CD8-positive, alpha-beta memory T cell (primary cell): ENCODE results near the gene FCAR. TPM values are rescaled to one million over a fixed set of nuclear protein-coding genes. Genes with fewer than 3 reads are reported as not detected.
"Not testable (repeated sequence)": the region's sequence is repeated elsewhere in the genome, so short reads cannot be mapped to it uniquely, and the experiment has no call there.

Experiments used
- CTCF ChIA-PET: fragments of 350-600 bp; sonication (Branson Sonifier 250); formaldehyde crosslinking; loops from one replicate; lab custom pipeline; 2021; ENCODE audit warnings: antibody characterized with exemption; lab: Charles Lee
- POLR2A ChIA-PET: fragments of 350-600 bp; sonication (Branson Sonifier 250); formaldehyde crosslinking; loops from one replicate; lab custom pipeline; 2021; ENCODE audit warnings: antibody characterized with exemption; lab: Charles Lee
- DNase-seq, 5 donors: peaks; one replicate each; pipeline versions ENCODE4 v3.0.0 to v3.0.0-alpha.2; 2020 to 2022; ENCODE audit warnings: mixed read lengths in 1 of 5
- H3K27ac ChIP-seq: one replicate; pipeline ENCODE4 v1.7.0; 2013; ENCODE audit warnings: low read depth, mild to moderate bottlenecking, low read length, moderate library complexity
- H3K27me3 ChIP-seq: 2 replicates; pipeline ENCODE4 v1.7.0; 2013; ENCODE audit warnings: low read length, mild to moderate bottlenecking; ENCODE audit not compliant: insufficient read depth, poor library complexity, severe bottlenecking
- H3K36me3 ChIP-seq: 2 replicates; pipeline ENCODE4 v1.7.0; 2013; ENCODE audit warnings: mild to moderate bottlenecking, low read length, moderate library complexity; ENCODE audit not compliant: insufficient read depth
- H3K4me1 ChIP-seq: 2 replicates; pipeline ENCODE4 v1.7.0; 2013; ENCODE audit warnings: mild to moderate bottlenecking, low read length, moderate library complexity; ENCODE audit not compliant: insufficient read depth
- H3K4me3 ChIP-seq: 2 replicates; pipeline ENCODE4 v1.7.0; 2013; ENCODE audit warnings: mild to moderate bottlenecking, low read length
- H3K9me3 ChIP-seq: 2 replicates; pipeline ENCODE4 v1.7.0; 2013; ENCODE audit warnings: mild to moderate bottlenecking, low read length
- H3K27ac Mint-ChIP-seq, 8 donors: one replicate each; pipeline ENCODE4 v1.8.0; 2020 to 2021; ENCODE audit warnings: mixed read lengths in 8 of 8, mild to moderate bottlenecking in 6 of 8, inconsistent platforms in 3 of 8, moderate library complexity in 3 of 8
- H3K27me3 Mint-ChIP-seq, 2 donors: one replicate each; pipeline ENCODE4 v1.8.0; 2020 to 2021; ENCODE audit warnings: mixed read lengths in 2 of 2, mild to moderate bottlenecking in 1 of 2, moderate library complexity in 1 of 2
- H3K36me3 Mint-ChIP-seq, 3 donors: one replicate each; pipeline ENCODE4 v1.8.0; 2020 to 2021; ENCODE audit warnings: mixed read lengths in 3 of 3, inconsistent platforms in 1 of 3, mild to moderate bottlenecking in 1 of 3
- H3K4me1 Mint-ChIP-seq, 3 donors: one replicate each; pipeline ENCODE4 v1.8.0; 2020 to 2021; ENCODE audit warnings: mixed read lengths in 3 of 3, inconsistent platforms in 1 of 3, mild to moderate bottlenecking in 1 of 3
- H3K4me3 Mint-ChIP-seq, 7 donors: one replicate each; pipeline ENCODE4 v1.8.0; 2020 to 2021; ENCODE audit warnings: mixed read lengths in 7 of 7, mild to moderate bottlenecking in 6 of 7, moderate library complexity in 4 of 7, inconsistent platforms in 2 of 7
- H3K9me3 Mint-ChIP-seq, 5 donors: one replicate each; pipeline ENCODE4 v1.8.0; 2020 to 2022; ENCODE audit warnings: mixed read lengths in 5 of 5, mild to moderate bottlenecking in 3 of 5, moderate library complexity in 2 of 5, inconsistent platforms in 1 of 5
- polyA plus RNA-seq: library from polyadenylated mRNA; unstranded; fragments of 300-500 nt; fragmentation: Illumina TruSeq; gene quantifications from one replicate; pipeline ENCODE4 v1.2.3, GENCODE V29; 2021
- total RNA-seq, 2 experiments: library from RNA; stranded (reverse); gene quantifications; one replicate each; pipeline ENCODE4 v1.2.3, GENCODE V29; 2021

The FCAR gene
- total and polyA plus RNA-seq, 3 experiments from 2014 or later: not detected

DNA sequence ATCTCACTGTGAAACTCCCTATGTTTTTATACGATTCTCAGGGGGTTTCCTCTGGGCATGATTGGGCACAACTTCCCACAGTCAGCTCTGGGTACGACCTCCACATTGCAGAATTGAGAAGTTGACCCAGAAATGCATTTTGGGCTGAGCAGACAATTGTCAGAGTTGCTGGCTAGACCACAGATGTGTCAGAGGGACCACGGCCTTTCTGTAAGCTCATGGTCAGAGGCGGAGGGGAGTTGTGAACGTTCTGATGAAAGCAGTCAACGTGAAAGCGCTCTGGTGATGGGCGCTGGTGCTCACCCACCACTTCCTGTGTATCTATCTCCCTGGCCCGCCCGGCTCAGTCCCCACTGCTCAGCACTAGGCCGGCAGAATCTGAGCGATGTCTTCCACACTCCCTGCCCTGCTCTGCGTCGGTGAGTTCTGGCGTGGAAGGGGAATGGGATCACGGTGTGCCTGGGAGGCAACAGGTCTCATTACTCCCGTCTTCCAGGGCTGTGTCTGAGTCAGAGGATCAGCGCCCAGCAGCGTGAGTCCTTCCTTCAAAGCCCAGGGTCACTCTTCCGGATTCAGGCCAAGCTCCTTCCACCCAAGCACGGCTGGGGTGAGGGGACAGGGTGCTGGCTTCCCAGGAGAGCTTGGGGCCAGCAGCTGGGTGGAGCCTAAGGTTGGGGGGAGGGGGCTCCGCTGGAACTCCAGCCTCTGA lies 31.9 kb downstream of the FCAR start, which contains the start of gene NCR1:
Gene NCR1 (plus strand): TSS at position 346 of the 709 bp plus-strand sequence. CDS start 40 bp downstream, at position 386.
- CTCF ChIA-PET: no interaction called here
- Histone ChIP-seq H3K36me3 (no peaks in the 10 kb centered on the region), H3K27ac (peak within 1 kb of the TSS; percentile 60), H3K4me1 (no peaks in the 10 kb centered on the region), H3K9me3 (no peaks in the 10 kb centered on the region), H3K27me3 (no peaks in the 10 kb centered on the region), H3K4me3 (no peak within 1 kb of the TSS)
- Mint-ChIP-seq H3K27me3 (peaks cover 8 to 12% of the 10 kb centered on the region in 2 donors), H3K9me3 (peaks cover 0 to 3% (median 0%) of the 10 kb centered on the region in 5 donors), H3K4me3 (peak within 1 kb of the TSS in 6 of 7 donors; percentile 30 to 88 (median 62)), H3K36me3 (no peaks in the 10 kb centered on the region), H3K27ac (peak within 1 kb of the TSS in 6 of 8 donors; percentile 38 to 90 (median 70)), H3K4me1 (peaks cover 0 to 6% (median 0%) of the 10 kb centered on the region in 3 donors)
- DNase-seq: peak in 1 of 5 donors; percentile 18
- POLR2A ChIA-PET: no interaction called here

DNA sequence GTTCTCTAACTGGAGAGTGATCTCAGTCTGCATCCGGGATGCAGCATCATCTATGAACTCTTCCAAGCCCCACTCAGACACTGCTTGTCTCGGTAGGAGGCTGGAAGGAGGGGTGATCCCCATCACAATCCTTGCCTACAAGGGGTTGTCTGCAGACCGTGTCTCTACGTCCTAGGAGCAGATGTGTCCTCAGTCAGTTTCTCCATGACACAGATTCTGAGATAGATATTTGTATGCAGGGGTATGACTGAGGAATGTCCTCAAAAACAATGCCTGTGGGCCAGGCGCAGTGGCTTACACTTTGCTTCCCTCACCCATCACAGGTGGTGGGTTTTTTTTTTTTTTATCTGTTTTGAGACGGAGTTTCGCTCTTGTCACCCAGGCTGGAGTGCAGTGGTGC lies 32.8 kb downstream of the FCAR start:
- Histone ChIP-seq H3K36me3 (no peaks in the 10 kb centered on the region), H3K9me3 (no peaks in the 10 kb centered on the region), H3K27me3 (no peaks in the 10 kb centered on the region), H3K4me1 (no peaks in the 10 kb centered on the region), H3K4me3 (no peak overlapping the region), H3K27ac (peak overlapping the region; percentile 60)
- CTCF ChIA-PET: no interaction called here
- Mint-ChIP-seq H3K4me3 (peak overlapping the region in 4 of 7 donors; percentile 61 to 79 (median 68)), H3K4me1 (peaks cover 0 to 6% (median 0%) of the 10 kb centered on the region in 3 donors), H3K27me3 (peaks cover 8 to 12% of the 10 kb centered on the region in 2 donors), H3K9me3 (peaks cover 0 to 2% (median 0%) of the 10 kb centered on the region in 5 donors), H3K36me3 (no peaks in the 10 kb centered on the region), H3K27ac (peak overlapping the region in 1 of 8 donors; percentile 63)
- no peak for DNase-seq
- POLR2A ChIA-PET: no interaction called here

DNA sequence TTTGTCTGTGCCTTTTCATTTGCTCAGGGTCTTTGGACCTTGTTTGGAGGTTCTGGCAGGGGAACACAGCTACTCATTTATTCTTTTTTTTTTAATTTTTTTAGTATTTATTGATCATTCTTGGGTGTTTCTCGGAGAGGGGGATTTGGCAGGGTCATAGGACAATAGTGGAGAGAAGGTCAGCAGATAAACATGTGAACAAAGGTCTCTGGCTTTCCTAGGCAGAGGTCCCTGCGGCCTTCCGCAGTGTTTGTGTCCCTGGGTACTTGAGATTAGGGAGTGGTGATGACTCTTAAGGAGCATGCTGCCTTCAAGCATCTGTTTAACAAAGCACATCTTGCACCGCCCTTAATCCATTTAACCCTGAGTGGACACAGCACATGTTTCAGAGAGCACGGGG lies 33.9 kb downstream of the FCAR start:
- H3K36me3 Mint-ChIP-seq, H3K36me3 ChIP-seq, DNase-seq, POLR2A ChIA-PET, H3K4me1 Mint-ChIP-seq, H3K27ac Mint-ChIP-seq, H3K9me3 ChIP-seq, H3K4me1 ChIP-seq, H3K27me3 ChIP-seq, H3K9me3 Mint-ChIP-seq, H3K27ac ChIP-seq, H3K4me3 ChIP-seq, CTCF ChIA-PET, H3K4me3 Mint-ChIP-seq: not testable (repeated sequence)
- peaks cover 11 to 15% of the 10 kb centered on the region in 2 donors for H3K27me3 Mint-ChIP-seq

DNA sequence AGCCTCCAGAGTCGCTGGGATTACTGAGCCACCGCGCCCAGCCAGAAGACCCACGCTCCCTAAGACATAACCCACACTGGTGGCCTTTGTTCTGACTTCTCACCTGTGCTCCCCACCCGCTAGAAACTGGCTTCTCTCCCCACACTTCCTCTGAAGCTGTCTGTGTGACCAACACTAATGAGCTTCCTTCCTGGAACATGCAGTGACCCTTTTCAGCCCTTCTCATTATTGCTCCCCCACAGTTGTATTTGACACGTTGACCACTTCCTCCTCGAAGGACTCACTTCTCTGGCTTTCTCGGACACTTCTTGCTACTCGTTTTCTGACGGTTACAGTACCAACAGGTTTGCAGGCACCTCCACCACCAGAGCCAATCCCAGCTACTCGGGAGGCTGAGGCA lies 42.8 kb downstream of the FCAR start:
- Histone ChIP-seq H3K27me3 (no peaks in the 10 kb centered on the region), H3K4me1 (no peaks in the 10 kb centered on the region), H3K36me3 (no peaks in the 10 kb centered on the region), H3K27ac (no peak overlapping the region), H3K9me3 (no peaks in the 10 kb centered on the region), H3K4me3 (no peak overlapping the region)
- Mint-ChIP-seq H3K27ac (no peak overlapping the region), H3K36me3 (peaks cover 0 to 1% (median 0%) of the 10 kb centered on the region in 3 donors), H3K9me3 (peaks cover 0 to 13% (median 0%) of the 10 kb centered on the region in 5 donors), H3K27me3 (peaks cover 19 to 24% of the 10 kb centered on the region in 2 donors), H3K4me1 (peaks cover 0 to 4% (median 0%) of the 10 kb centered on the region in 3 donors), H3K4me3 (no peak overlapping the region)
- CTCF ChIA-PET: no interaction called here
- POLR2A ChIA-PET: no interaction called here
- no peak for DNase-seq

DNA sequence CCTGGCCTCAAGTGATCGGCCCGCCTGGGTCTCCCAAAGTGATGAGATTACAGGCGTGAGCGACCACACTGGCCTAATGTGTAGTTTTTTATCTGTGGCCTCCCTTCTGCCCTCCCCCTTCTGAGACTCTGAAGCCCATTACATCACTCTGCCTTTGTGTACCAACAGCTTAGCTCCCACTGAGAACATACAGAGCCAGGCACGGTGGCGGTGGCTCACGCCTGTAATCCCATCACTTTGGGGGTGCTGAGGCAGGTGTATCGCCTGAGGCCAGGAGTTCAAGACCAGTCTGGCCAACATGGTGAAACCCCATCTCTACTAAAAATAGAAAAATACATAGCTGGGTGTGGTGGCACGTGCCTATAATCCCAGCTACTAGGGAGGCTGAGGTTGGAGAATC lies 44.5 kb downstream of the FCAR start:
- no peaks in the 10 kb centered on the region for H3K4me1 ChIP-seq
- DNase-seq: no peak
- ChIA-PET POLR2A (no interaction called here), CTCF (no interaction called here)
- H3K4me3 ChIP-seq: no peak overlapping the region
- H3K9me3 ChIP-seq: no peaks in the 10 kb centered on the region
- peaks cover 0 to 1% (median 0%) of the 10 kb centered on the region in 3 donors for H3K36me3 Mint-ChIP-seq
- no peaks in the 10 kb centered on the region for H3K36me3 ChIP-seq
- H3K27me3 Mint-ChIP-seq: peaks cover 16 to 17% of the 10 kb centered on the region in 2 donors
- H3K27me3 ChIP-seq: no peaks in the 10 kb centered on the region
- H3K9me3 Mint-ChIP-seq: peaks cover 0 to 8% (median 0%) of the 10 kb centered on the region in 5 donors
- H3K4me3 Mint-ChIP-seq: no peak overlapping the region
- H3K27ac Mint-ChIP-seq: no peak overlapping the region
- H3K4me1 Mint-ChIP-seq: peaks cover 0 to 4% (median 0%) of the 10 kb centered on the region in 3 donors
- H3K27ac ChIP-seq: no peak overlapping the region

DNA sequence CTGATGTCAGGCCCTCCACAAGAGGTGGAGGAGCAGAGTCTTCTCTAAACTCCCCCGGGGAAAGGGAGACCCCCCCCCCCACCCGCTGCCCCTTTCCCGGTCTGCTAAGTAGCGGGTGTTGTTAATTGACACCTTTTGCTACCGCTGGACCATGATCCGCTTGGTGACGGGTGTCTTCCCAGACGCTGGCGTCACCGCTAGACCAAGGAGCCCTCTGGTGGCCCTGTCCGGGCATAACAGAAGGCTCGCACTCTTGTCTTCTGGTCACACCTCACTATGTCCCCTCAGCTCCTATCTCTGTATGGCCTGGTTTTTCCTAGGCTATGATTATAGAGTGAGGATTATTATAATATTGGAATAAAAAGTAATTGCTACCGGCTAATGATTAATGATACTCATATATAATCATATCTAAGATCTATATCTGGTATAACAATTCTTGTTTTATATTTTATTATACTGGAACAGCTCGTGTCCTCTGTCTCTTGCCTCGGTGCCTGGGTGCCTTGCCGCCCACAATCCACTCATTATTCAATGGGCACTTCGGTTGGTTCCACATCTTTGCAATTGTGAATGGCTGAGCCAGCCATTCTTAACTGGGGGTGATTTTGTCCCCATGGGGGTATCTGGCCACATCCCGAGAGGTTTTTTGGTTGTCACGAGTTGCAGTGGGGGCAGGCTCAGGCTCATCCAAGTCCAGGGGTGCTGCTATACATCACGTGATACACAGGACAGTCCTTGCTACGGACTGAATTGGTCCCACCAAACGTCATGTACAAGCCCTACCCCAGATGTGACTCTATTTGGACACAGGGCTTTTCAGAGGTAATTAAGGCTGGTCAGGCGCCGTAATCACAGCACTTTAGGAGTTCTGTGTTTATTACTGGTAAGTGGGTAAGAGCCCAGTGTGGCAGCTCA lies 45.9 kb downstream of the FCAR start:
- H3K27ac ChIP-seq, H3K4me3 ChIP-seq, DNase-seq, H3K9me3 ChIP-seq, H3K4me1 ChIP-seq, H3K36me3 Mint-ChIP-seq, H3K4me3 Mint-ChIP-seq, CTCF ChIA-PET, H3K4me1 Mint-ChIP-seq, H3K27ac Mint-ChIP-seq, H3K27me3 ChIP-seq, H3K36me3 ChIP-seq, H3K9me3 Mint-ChIP-seq, POLR2A ChIA-PET: not testable (repeated sequence)
- H3K27me3 Mint-ChIP-seq: peaks cover 17% of the 10 kb centered on the region in 2 donors

DNA sequence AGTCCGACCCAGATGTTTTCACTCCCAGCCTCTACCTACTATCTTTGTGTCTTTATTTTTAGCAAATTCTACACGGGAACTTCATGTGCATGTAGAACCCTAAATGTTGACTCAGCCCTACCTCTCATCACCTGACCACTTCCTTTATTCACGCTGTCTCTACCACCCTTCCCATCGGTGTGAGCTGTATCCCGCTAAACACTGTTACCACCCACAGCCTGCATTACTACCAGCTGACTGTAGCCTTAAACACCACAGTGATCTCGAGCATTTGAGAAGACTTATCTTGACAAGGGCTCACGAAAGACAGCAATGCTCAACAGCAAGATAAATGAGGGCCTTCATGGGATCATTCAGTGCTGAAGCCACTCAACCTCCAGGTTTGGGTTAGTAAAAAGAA lies 47.0 kb downstream of the FCAR start:
- no peak for DNase-seq
- H3K9me3 Mint-ChIP-seq: peaks cover 5 to 8% (median 7%) of the 10 kb centered on the region in 5 donors
- ChIA-PET CTCF (no interaction called here), POLR2A (no interaction called here)
- Histone ChIP-seq H3K4me1 (no peaks in the 10 kb centered on the region), H3K4me3 (no peak overlapping the region), H3K27ac (no peak overlapping the region), H3K27me3 (no peaks in the 10 kb centered on the region), H3K9me3 (no peaks in the 10 kb centered on the region), H3K36me3 (no peaks in the 10 kb centered on the region)
- no peak overlapping the region for H3K27ac Mint-ChIP-seq
- no peak overlapping the region for H3K4me3 Mint-ChIP-seq
- peaks cover 15 to 19% of the 10 kb centered on the region in 2 donors for H3K27me3 Mint-ChIP-seq
- H3K4me1 Mint-ChIP-seq: peaks cover 0 to 4% (median 0%) of the 10 kb centered on the region in 3 donors
- peaks cover 0 to 1% (median under 1%) of the 10 kb centered on the region in 3 donors for H3K36me3 Mint-ChIP-seq

DNA sequence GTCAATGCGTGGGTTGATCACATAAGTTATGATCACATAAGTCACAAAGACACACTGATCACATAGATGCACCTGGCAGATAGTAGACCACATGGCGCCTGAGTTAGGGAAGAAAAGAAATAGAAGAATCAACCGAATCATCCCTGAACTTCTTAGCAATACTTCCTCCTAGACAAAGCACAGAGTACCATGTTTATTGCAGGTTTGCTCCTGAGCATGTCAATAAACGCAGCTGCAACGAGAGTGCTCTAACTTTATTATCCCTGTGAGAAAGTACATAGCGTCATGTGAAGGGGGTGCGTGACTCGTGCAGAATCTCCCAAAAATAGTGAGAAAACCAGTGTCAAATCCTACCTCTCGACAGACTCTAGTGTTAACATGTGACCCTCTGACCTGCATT lies 49.2 kb downstream of the FCAR start:
- peaks cover 1 to 2% (median 1%) of the 10 kb centered on the region in 3 donors for H3K36me3 Mint-ChIP-seq
- H3K36me3 ChIP-seq: no peaks in the 10 kb centered on the region
- no peak overlapping the region for H3K27ac Mint-ChIP-seq
- H3K27ac ChIP-seq: no peak overlapping the region
- ChIA-PET POLR2A (no interaction called here), CTCF (no interaction called here)
- peaks cover 9 to 16% (median 15%) of the 10 kb centered on the region in 5 donors for H3K9me3 Mint-ChIP-seq
- H3K27me3 ChIP-seq: no peaks in the 10 kb centered on the region
- no peak overlapping the region for H3K4me3 Mint-ChIP-seq
- no peak overlapping the region for H3K4me3 ChIP-seq
- no peak for DNase-seq
- H3K9me3 ChIP-seq: no peaks in the 10 kb centered on the region
- H3K4me1 Mint-ChIP-seq: no peaks in the 10 kb centered on the region
- H3K4me1 ChIP-seq: no peaks in the 10 kb centered on the region
- H3K27me3 Mint-ChIP-seq: peaks cover 11 to 12% of the 10 kb centered on the region in 2 donors
